HEK293 (cell line): ENCODE results near the gene SPECC1.

Experiments
- ATF2 ChIP-seq: fragments of 450-650 bp; formaldehyde crosslinking; IDR thresholded peaks from 2 replicates; pipeline ENCODE4 v1.5.1; 2016; ENCODE audit warnings: missing biosample characterization, missing genetic modification characterization, low read depth
- ELK4 ChIP-seq: IDR thresholded peaks from 2 replicates; pipeline ENCODE4 v1.6.1; 2011; ENCODE audit warnings: mild to moderate bottlenecking, low read depth, low read length, borderline replicate concordance
- MEIS1 ChIP-seq: sonication (generic); formaldehyde crosslinking; IDR thresholded peaks from 2 replicates; pipeline ENCODE4 v1.8.1; 2022; ENCODE audit warnings: missing genetic modification reagents, mild to moderate bottlenecking, borderline replicate concordance
- PRDM10 ChIP-seq: fragments of 450-650 bp; formaldehyde crosslinking; IDR thresholded peaks from 2 replicates; pipeline ENCODE4 v1.5.1; 2016; ENCODE audit warnings: missing biosample characterization, missing genetic modification characterization
- ZBTB10 ChIP-seq: fragments of 450-650 bp; formaldehyde crosslinking; IDR thresholded peaks from 2 replicates; pipeline ENCODE4 v1.5.1; 2016; ENCODE audit warnings: missing biosample characterization, missing genetic modification characterization
- ZBTB17 ChIP-seq: fragments of 450-650 bp; formaldehyde crosslinking; IDR thresholded peaks from 2 replicates; pipeline ENCODE4 v1.5.1; 2016; ENCODE audit warnings: missing biosample characterization, missing genetic modification characterization
- ZBTB48 ChIP-seq: fragments of 450-650 bp; formaldehyde crosslinking; IDR thresholded peaks from 2 replicates; pipeline ENCODE4 v1.5.1; 2016; ENCODE audit warnings: missing biosample characterization, missing genetic modification characterization
- ZBTB6 ChIP-seq: fragments of 450-650 bp; formaldehyde crosslinking; IDR thresholded peaks from 2 replicates; pipeline ENCODE4 v1.5.1; 2017; ENCODE audit warnings: missing biosample characterization, missing genetic modification characterization
- ZBTB7A ChIP-seq: fragments of 450-650 bp; formaldehyde crosslinking; IDR thresholded peaks from 2 replicates; pipeline ENCODE4 v1.5.1; 2016; ENCODE audit warnings: low read depth, missing biosample characterization, missing genetic modification characterization
- ZFP37 ChIP-seq: fragments of 450-650 bp; formaldehyde crosslinking; IDR thresholded peaks from 2 replicates; pipeline ENCODE4 v1.5.1; 2016; ENCODE audit warnings: missing biosample characterization, missing genetic modification characterization
- ZNF132 ChIP-seq: fragments of 450-650 bp; formaldehyde crosslinking; IDR thresholded peaks from 2 replicates; pipeline ENCODE4 v1.5.1; 2017; ENCODE audit warnings: missing biosample characterization, missing genetic modification characterization, borderline replicate concordance
- ZNF133 ChIP-seq: fragments of 450-650 bp; formaldehyde crosslinking; IDR thresholded peaks from 2 replicates; pipeline ENCODE4 v1.5.1; 2016; ENCODE audit warnings: missing biosample characterization, missing genetic modification characterization
- ZNF155 ChIP-seq: fragments of 450-650 bp; formaldehyde crosslinking; IDR thresholded peaks from 2 replicates; pipeline ENCODE4 v1.5.1; 2016; ENCODE audit warnings: missing biosample characterization, missing genetic modification characterization
- ZNF2 ChIP-seq: fragments of 450-650 bp; formaldehyde crosslinking; IDR thresholded peaks from 2 replicates; pipeline ENCODE4 v1.5.1; 2016; ENCODE audit warnings: missing biosample characterization, missing genetic modification characterization
- ZNF23 ChIP-seq: fragments of 450-650 bp; formaldehyde crosslinking; IDR thresholded peaks from 2 replicates; pipeline ENCODE4 v1.5.1; 2016; ENCODE audit warnings: missing biosample characterization, missing genetic modification characterization, borderline replicate concordance
- ZNF239 ChIP-seq: fragments of 450-650 bp; formaldehyde crosslinking; IDR thresholded peaks from 2 replicates; pipeline ENCODE4 v1.5.1; 2016; ENCODE audit warnings: missing biosample characterization, missing genetic modification characterization
- ZNF335 ChIP-seq: fragments of 450-650 bp; formaldehyde crosslinking; conservative IDR thresholded peaks from 2 replicates; pipeline ENCODE4 v1.5.1; 2016; ENCODE audit warnings: missing biosample characterization, missing genetic modification characterization
- ZNF37A ChIP-seq: fragments of 450-650 bp; IDR thresholded peaks from 2 replicates; pipeline ENCODE4 v1.5.1; 2018; ENCODE audit warnings: missing biosample characterization, missing genetic modification characterization
- ZNF404 ChIP-seq: fragments of 450-650 bp; formaldehyde crosslinking; IDR thresholded peaks from 2 replicates; pipeline ENCODE4 v1.5.1; 2017; ENCODE audit warnings: missing biosample characterization, missing genetic modification characterization
- ZNF416 ChIP-seq: fragments of 450-650 bp; formaldehyde crosslinking; IDR thresholded peaks from 2 replicates; pipeline ENCODE4 v1.5.1; 2016; ENCODE audit warnings: missing biosample characterization, missing genetic modification characterization
- ZNF48 ChIP-seq: fragments of 450-650 bp; formaldehyde crosslinking; IDR thresholded peaks from 2 replicates; pipeline ENCODE4 v1.5.1; 2016; ENCODE audit warnings: missing biosample characterization, missing genetic modification characterization
- ZNF518A ChIP-seq: fragments of 450-650 bp; formaldehyde crosslinking; conservative IDR thresholded peaks from 2 replicates; pipeline ENCODE4 v1.5.1; 2016; ENCODE audit warnings: low read depth, missing biosample characterization, missing genetic modification characterization
- ZNF658 ChIP-seq: fragments of 450-650 bp; formaldehyde crosslinking; IDR thresholded peaks from 2 replicates; pipeline ENCODE4; 2016; ENCODE audit warnings: missing biosample characterization, missing genetic modification characterization
- ZNF785 ChIP-seq: fragments of 450-650 bp; formaldehyde crosslinking; IDR thresholded peaks from 2 replicates; pipeline ENCODE4 v1.5.1; 2016; ENCODE audit warnings: missing biosample characterization, missing genetic modification characterization

SPECC1 gene

GRCh38 chr17:19977293-19978208 lies 31.6 kb upstream of the SPECC1 start, which contains the start of gene AKAP10 (continued):
- TF ChIP-seq ZBTB6 (tag by site-specific recombination): 0 out of 2 replicates have a peak, but pooled peaks have one; percentile 39
- no peak for TF ChIP-seq ELK4
- no peak for TF ChIP-seq ZNF23 (tag by site-specific recombination)
- no peak for TF ChIP-seq ATF2 (tag by site-specific recombination)
- TF ChIP-seq ZNF2: no peak; the same call in 1 of the 2 replicates
- TF ChIP-seq MEIS1 (CRISPR knock-in tag): no peak
- TF ChIP-seq ZNF335 (tag by site-specific recombination): peak; percentile 91
- no peak for TF ChIP-seq ZNF416 (tag by site-specific recombination)
- TF ChIP-seq ZNF48 (tag by site-specific recombination): no peak
- TF ChIP-seq ZFP37 (tag by site-specific recombination): peak; percentile 49; the same call in 1 of the 2 replicates
- peak; percentile 61 for TF ChIP-seq PRDM10
- no peak for TF ChIP-seq ZBTB48 (tag by site-specific recombination)
- no peak for TF ChIP-seq ZNF658 (tag by site-specific recombination)
- TF ChIP-seq ZBTB7A: 0 out of 2 replicates have a peak, but pooled peaks have one; percentile 74
- TF ChIP-seq ZNF239 (tag by site-specific recombination): no peak
- no peak for TF ChIP-seq ZNF37A (tag by site-specific recombination)
- no peak for TF ChIP-seq ZNF155 (tag by site-specific recombination)
- TF ChIP-seq ZBTB17 (tag by site-specific recombination): no peak
- TF ChIP-seq ZNF133 (tag by site-specific recombination): no peak
- peak; percentile 59 for TF ChIP-seq ZNF518A (tag by site-specific recombination)
- TF ChIP-seq ZNF785: no peak
- no peak for TF ChIP-seq ZNF404
- TF ChIP-seq ZBTB10 (tag by site-specific recombination): peak; percentile 88
- no peak for TF ChIP-seq ZNF132
